Subcutaneous adipose tissue (tissue), 4 donors: ENCODE measurements around the gene MACROD1. TPM values are rescaled to one million over a fixed set of nuclear protein-coding genes. Genes with fewer than 3 reads are reported as not detected.

Source experiments
- CTCF ChIP-seq: fragments of 450-650 bp; IDR thresholded peaks from one replicate; pipeline ENCODE4 v1.5.1; 2016; ENCODE audit warnings: low read depth, mild to moderate bottlenecking, control low read depth, antibody characterized with exemption, moderate library complexity
- total RNA-seq, 4 donors: library from RNA; depleted of rRNA; stranded (reverse); fragments of >200 nt; gene quantifications; one replicate each; pipeline ENCODE4 v1.1.0, GENCODE V29; 2016

MACROD1 gene
- total RNA-seq, 4 donors from 2014 or later = 8.0 to 24.0 (median 19.8) TPM

GRCh38 chr11:64015510-64015909 lies 150.4 kb downstream of the MACROD1 start:
- TF ChIP-seq CTCF = no peak

GRCh38 chr11:64014356-64014755 lies 151.6 kb downstream of the MACROD1 start:
- TF ChIP-seq CTCF = no peak

- TF ChIP-seq CTCF = no peak
Observed at GRCh38 chr11:64013141-64013896, 152.6 kb downstream of the MACROD1 start.

- no peak for TF ChIP-seq CTCF
Observed at GRCh38 chr11:64011371-64011770, 154.5 kb downstream of the MACROD1 start.

GRCh38 chr11:64010783-64011182 lies 155.1 kb downstream of the MACROD1 start:
- TF ChIP-seq CTCF = no peak

- no peak for TF ChIP-seq CTCF
Observed at GRCh38 chr11:64009710-64010109, 156.2 kb downstream of the MACROD1 start.

GRCh38 chr11:64008914-64009633 lies 156.8 kb downstream of the MACROD1 start:
- TF ChIP-seq CTCF = no peak
